AG09309 (cell line): ENCODE measurements around the gene KCNJ1.

Experiments
- DNase-seq: peaks from one replicate; pipeline ENCODE4 v3.0.0-alpha.2; 2010; ENCODE audit warnings: low read depth
- H3K4me3 ChIP-seq: 2 replicates; pipeline ENCODE4 v1.5.1; 2011; ENCODE audit warnings: mild to moderate bottlenecking, low read depth, low read length, moderate library complexity; ENCODE audit not compliant: control insufficient read depth
- CTCF ChIP-seq: IDR thresholded peaks from 2 replicates; pipeline ENCODE4 v1.5.1; 2011; ENCODE audit warnings: mild to moderate bottlenecking, low read depth, low read length, inconsistent platforms; ENCODE audit not compliant: insufficient read depth, control insufficient read depth; ENCODE audit errors: missing control alignments

Gene KCNJ1

DNA sequence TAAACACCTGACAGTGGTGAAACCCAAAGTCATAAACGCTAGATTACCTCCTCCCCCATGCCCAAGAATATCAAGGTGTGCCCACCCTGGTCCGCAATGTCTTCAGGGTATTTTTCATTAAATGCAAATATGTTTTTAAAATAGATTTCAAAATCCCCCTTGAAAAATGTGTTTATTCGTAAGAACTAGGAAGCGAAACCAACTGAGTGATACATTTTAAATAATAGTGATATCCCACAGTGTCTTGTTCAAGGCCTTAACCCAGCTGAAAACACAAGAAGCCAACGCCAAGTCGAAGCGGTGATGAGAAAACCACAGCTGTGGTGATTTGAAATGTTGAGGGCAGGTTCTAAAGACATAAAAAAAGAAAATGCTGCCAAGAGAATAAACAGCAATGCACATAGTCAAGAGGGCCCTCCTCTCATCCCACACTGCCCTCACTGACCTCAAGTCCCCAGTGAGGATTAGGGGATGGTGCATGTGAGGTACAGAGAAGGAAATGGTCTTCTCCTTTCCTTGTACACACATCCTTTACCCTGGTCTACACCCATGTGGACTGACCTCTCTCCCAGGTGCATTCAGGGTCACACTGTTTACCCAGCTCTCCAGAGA lies 25.5 kb downstream of the KCNJ1 start:
- DNase-seq = no peak
- H3K4me3 ChIP-seq = no peak overlapping the region
- TF ChIP-seq CTCF = no peak

- no peak overlapping the region for H3K4me3 ChIP-seq
- no peak for DNase-seq
- no peak for TF ChIP-seq CTCF
These were observed 26.3 kb downstream of the KCNJ1 start for GRCh38 chr11:128840783-128841182.

DNA sequence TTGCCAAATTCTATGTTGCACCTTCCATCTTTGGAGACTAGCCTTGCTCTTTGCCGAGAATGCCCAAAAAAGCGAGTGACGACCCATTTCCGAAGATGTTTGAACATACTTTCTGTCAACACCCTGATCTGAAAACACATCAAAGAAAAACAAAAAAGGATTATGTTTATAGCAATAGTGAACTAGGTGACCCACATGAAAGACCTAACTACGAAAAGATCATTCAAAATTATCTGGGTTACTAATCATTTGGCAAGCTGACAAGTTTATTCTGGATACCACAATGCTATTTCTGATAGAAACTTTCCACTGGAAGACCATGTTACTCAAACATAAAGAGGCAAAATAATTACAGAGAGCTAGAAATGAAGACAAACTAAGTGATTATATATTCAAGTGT lies 27.0 kb downstream of the KCNJ1 start:
- no peak for TF ChIP-seq CTCF
- DNase-seq = no peak

GRCh38 chr11:128839081-128839480 lies 28.0 kb downstream of the KCNJ1 start:
- no peak for DNase-seq
- TF ChIP-seq CTCF = no peak
- H3K4me3 ChIP-seq = no peak overlapping the region

More for the DNA sequence above, 27.0 kb downstream of the KCNJ1 start:
- no peak overlapping the region for H3K4me3 ChIP-seq

DNA sequence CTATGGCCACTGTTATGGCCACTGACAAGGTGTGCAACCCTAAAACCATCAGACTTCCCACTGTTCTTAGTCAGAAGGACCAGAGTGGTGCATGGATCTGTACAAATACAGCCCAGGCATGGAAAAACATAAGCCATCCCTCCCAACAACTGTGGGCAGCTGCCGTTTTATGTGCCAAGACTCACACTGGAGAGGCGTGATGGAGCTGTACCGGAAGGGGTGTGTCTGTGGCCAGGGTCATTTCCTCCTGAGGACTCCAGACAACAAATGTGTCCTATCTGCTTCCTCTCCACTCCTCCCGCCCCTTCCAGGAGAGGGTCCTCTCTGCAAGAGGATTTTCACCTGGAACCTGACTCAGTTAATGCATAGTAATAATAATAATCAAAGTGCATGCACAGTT lies 29.5 kb downstream of the KCNJ1 start:
- no peak overlapping the region for H3K4me3 ChIP-seq
- no peak for DNase-seq
- TF ChIP-seq CTCF = no peak

DNA sequence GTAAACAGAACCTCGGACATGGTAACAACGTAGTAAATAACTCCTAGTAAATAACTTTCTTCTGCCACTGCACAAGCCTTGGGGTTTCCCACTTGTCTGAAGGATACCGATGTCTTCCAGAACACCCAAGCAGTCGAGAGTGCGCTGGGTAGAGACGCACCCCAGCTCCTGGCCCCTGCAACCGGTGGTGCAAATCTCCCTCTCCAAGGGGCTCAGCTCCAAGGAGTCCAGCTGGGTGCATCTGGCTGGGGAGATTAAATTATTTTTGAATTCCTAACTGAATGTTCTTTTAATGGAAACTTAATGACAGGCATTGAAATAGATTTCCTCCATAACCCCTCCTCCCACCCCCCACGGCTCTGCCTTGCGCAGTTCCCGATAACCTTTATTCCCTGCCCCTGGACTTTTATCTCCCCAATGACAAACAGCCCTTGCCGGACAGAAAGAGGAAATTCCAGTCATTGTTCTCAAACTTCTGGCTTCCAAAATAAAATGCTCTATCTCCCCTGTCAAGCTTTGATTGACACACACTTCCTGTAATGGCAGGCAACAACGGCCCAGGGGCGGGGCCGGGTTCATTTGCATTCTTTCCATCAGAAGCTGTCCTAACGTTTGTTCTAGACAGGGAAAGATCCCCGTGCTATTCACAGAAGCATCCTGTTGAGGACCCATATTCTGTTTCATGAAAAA lies 31.2 kb downstream of the KCNJ1 start:
- no peak for DNase-seq
- H3K4me3 ChIP-seq = no peak overlapping the region
- no peak for TF ChIP-seq CTCF
